Left colon (tissue), 2 donors: ENCODE data around the gene GPR146. TPM values are rescaled to one million over a fixed set of nuclear protein-coding genes. Genes with fewer than 3 reads are reported as not detected.
A peak's percentile ranks its signal among the peaks of the same experiment; 100 is the strongest.

Experiments
- ATAC-seq: fragments of 200-7000 bp; cut with Tn5 transposase; one replicate; pipeline ENCODE4 v1.9.1; 2020; ENCODE audit warnings: mild to moderate bottlenecking, moderate library complexity
- DNase-seq, 2 donors: peaks; one replicate each; pipeline ENCODE4 v3.0.0-alpha.2; 2020
- intact Hi-C, 2 donors: fragments of 100-400 bp; cut with DNase I in 1 of 2; cut with micrococcal nuclease in 1 of 2; formaldehyde crosslinking; loops; one replicate each; pipeline versions ENCODE4 v1.11.2 to v1.14.0; 2022; cut with DNase I, micrococcal nuclease
- total RNA-seq, 2 donors: library from RNA; stranded (reverse); fragmentation: NEBNext Ultra II Directional; extraction: Animal tissue kit (Norgen Biotek cat#: 25700); gene quantifications; one replicate each; pipeline ENCODE4 v1.2.1, GENCODE V29; 2021
- donor health status: DM: no; HTN: no; CAD: no.
- donor health status: DM: yes; HTN: yes; CAD: no.

The GPR146 gene
- total RNA-seq, 2 donors from 2014 or later, result 4.0 to 7.4 TPM

DNA sequence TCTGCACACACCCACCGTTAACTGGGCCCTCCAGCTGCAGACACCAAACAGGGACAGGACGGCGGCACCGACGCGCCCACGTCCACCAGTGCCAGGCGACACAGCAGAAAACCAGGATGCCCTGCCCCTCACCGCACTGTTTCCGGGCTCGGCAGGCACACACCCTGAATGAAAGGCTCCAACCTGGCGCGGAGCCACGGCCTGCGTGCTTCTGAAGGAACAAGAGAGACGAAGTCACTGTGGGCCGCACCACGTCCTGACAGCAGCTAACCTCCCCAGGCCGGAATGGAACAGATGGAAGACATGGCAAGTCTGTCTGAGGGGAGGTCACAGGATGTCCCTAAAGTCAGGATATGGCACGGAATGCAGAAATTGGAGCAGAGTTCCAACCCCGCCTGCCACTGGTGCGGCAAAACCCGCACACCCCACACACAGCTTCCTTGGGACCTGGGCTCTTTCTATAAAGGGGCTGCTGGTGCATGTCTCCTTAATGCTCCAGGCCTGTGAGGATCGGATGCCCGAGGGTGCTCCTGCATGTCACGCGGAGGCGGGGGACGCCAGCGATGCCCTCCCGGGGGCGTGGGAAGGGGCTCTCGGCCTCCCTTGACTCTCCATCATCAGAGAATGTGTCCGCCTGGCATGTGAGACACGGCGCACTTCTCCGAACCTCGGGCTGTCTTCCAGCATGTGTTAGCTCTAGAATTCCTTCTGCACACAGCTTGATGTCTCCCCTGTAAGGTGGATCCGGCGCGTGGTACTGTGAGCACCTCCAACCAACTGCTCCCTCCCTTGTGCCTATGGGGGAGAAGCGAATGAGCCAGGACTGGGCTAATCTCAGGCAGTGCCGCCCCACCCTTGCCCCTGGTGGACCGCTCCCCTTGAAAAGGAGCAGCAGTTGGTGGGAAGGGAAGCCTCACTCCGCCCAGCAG, 39.6 kb downstream of the GPR146 start:
- ATAC-seq, result peak; percentile 60
- DNase-seq, result peak; percentile 78 to 91
- intact Hi-C loops, result no loop called here

DNA sequence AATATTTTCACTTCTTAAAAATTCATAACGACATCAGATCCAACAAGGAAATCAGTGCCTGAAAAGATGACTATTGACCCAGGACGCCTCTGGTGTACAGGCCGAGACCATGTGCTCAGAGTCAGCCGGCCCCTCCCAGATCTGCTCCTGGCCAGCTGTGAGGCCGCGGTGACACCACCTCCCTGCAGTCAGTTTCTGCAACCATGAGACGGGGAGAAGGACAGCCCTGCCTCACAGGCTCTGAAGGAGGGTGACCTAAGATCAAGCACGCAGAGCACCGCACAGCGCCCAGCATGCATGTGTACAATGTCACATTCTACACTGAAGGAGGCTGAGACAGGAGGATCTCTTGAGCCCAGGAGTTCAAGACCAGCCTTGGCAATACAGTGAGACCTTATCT, 40.9 kb downstream of the GPR146 start:
- ATAC-seq, result no peak
- intact Hi-C loops, result no loop called here

DNA sequence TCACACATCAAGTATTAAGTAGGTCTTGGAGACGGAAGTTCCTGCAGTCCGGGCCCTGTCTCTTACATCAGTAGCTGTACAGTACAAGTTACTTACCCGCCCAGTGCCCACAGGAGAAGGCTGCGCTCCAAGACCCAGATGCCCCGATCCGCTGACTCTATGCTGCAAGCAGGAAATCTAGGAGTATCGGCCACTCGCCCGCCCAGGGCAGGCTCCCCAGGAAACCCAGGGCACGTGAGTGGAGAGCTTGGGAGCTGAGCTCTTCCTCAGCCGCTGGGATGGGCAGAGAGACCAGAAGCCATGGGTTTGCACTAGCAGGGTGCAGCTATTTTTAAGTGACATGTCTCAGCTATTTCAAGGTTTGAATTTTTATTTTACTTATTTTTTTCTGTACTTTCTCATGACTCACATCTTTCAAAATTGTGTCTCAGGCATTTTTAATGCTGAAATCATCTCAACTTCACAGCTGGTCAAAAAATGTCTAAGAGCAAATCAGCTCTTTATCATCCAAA, 41.6 kb downstream of the GPR146 start:
- intact Hi-C loops, result no loop called here
- ATAC-seq (no peak), DNase-seq (no peak)

More for the DNA sequence above, 40.9 kb downstream of the GPR146 start:
- DNase-seq, result no peak

DNA sequence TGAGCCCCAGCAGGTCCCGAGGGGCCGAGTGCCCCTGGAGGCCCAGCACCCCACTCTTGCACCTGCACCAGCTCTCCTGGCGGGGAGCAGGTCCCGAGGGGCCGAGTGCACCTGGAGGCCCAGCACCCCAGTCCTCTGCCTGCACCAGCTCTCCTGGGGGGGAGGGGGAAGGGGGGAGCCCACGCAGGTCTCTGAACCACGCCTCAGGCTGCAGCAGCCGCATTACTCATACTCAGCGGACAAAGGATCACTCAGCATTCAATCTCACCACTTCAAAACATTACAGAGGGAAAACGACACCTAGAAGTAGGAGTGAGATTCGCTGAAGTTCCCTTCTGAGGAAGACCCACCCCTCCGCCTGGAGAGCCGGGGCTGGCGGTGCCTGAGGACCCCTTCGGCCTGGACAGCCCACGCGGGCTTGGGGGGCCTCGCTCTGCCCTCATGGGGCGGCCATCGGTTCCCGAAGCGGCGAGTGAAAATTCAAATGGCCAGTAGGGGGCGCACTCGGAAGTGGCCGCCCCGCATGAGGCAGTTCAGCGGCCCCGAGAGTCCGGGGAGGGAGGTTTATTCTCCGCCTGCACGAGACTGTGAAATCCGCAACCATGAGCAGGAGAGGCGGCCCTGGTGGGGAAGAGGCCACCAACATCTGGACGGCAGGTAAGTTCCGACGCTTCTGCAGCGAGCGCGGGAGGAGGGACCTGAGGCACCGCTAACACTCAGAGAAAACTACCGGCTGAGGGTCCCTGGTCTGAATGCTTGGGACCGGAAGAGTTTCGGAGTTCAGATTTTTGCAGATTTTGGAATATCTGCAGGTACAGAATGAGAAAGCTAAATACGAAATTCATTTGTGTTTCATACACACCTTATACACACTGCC, 42.5 kb downstream of the GPR146 start:
- intact Hi-C loops, result no loop called here
- peak; percentile 65 to 88 for DNase-seq
- peak; percentile 61 for ATAC-seq

DNA sequence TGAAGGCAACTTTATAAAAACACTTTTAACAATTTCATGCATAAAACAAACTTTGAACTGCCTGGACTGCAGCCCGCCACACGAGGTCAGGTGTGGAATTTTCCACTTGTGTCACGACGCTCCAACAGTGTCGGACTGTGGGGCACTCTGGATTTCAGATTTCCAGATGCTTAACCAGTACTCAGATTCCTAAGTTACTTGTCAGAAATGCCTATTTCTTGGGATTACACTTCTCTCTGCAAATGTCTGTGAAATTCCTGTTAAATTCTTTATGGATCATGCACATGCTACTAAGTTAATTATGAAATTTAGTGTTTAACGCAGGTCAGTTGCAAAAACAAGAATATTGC, 43.1 kb downstream of the GPR146 start:
- ATAC-seq (peak; percentile 7), DNase-seq (no peak)
- intact Hi-C loops, result no loop called here

DNA sequence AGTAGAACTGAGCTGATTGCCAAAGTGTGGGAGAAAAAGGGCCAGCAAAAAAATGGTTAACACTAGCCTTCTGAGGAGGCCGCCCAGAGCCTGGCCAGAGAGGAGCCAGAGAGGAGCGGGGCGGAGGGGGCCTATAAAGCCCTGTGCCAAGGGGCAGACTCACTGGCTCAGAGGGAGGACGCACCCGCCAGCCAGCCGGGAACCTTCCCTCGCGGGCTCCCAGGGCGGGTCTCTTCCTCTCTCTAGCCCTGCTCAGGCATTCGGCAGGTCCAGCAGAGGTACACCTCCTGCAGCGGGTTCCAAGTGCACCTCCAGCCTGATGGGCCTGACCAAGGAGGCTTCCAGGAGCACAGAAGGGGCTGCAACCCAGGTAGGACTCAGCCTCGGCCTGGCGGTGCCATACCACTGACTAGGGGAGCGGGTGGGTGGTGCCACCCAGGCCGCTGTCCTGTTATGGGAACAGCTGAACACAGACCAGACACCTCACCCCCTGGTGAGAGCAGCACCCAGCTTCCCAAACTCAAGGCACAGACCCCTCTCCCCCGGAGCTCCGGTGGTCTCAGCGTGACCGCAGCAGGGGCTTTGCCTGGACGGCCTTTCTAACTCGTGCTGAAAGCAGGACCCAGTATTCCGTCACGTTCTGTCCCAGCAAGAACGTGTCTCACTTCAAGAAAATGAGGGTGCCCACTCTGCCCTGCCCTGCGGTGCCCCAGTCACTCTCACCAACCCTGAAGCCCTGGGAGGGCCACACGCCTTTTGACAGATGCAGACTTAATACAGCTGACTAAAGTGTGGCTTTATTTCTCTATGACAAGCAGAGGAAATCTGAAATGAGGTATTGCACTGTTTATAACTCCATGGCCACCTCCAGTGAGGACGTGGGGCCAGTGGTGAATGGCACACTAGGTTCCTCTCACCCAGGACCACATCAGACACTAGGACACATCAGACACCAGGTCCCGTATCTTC, 43.9 kb downstream of the GPR146 start, which contains the start of gene GPER1:
GPER1 (plus strand) TSS at position 162 of the 969 bp plus-strand sequence. CDS start 3,616 bp downstream, outside the sequence.
- DNase-seq (peak; percentile 87), ATAC-seq (peak; percentile 90)
- intact Hi-C loops, result no loop called here

DNA sequence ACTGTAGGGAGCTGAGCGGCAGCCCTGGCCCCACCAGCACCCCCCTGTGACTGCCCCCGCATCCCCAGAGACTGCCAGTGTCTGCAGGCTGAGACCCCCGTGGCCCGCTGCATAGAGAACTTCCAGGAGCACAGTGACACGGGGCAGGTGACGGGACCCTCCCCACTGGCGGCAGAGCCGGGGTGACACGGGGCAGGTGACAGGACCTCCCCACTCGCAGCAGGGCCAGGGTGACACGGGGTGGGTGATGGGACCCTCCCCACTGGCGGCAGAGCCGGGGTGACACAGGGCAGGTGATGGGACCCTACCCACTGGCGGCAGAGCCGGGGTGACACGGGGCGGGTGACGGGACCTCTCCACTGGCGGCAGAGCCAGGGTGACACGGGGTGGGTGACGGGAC, 45.9 kb downstream of the GPR146 start:
- intact Hi-C loops, result no loop called here
- ATAC-seq (no peak), DNase-seq (no peak)

DNA sequence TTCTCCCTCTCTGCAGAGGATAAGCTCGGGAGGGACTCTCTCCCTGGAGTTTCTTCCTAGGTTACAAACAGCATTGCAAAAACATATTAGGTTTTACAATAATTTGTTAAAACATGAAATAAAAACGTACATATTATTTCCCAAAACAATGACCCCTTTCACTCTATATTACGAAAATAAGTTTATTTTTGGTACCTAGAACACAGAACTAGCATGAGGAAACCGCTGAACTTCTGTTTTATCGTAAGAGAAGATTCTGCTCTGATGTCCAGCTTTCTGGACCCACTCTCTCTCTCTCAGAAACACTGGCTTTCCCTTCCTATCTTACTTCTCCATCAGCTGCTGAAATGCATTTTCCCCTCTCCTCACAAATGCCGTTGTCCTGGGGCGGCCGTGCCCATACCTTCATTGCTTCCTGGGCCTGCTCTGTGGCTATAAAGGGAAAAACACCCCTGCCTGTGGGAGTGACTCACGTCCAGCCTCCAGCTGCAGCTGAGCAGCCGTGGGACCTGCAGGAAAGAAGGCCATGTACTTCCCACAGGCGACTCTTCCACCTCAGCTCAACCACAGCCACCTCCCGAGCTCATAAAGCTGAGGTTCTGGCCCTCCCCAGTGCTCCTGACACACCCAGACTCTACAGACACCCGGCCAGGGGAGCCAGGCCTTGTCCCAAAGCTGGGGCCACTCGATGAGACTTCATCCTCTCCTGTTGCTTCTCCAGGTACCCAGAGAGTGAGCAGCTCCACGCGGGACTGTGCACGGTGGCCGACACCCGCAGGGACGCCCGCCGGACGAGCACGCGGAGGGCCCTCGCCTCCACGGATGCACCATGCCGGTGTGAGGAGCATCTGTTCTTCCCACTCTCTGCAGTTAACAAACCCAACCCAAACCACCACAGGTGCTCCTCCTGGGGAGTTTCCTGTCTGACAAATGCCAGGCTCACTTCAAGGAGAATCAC, 46.6 kb downstream of the GPR146 start:
- DNase-seq (no peak), ATAC-seq (no peak)
- intact Hi-C loops, result no loop called here

DNA sequence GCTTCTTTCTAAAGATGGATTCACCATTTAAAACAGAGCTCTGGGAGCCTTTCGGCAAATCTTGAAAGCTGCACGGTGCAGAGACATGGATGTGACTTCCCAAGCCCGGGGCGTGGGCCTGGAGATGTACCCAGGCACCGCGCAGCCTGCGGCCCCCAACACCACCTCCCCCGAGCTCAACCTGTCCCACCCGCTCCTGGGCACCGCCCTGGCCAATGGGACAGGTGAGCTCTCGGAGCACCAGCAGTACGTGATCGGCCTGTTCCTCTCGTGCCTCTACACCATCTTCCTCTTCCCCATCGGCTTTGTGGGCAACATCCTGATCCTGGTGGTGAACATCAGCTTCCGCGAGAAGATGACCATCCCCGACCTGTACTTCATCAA, 47.3 kb downstream of the GPR146 start:
- intact Hi-C loops, result no loop called here
- DNase-seq (no peak), ATAC-seq (no peak)

DNA sequence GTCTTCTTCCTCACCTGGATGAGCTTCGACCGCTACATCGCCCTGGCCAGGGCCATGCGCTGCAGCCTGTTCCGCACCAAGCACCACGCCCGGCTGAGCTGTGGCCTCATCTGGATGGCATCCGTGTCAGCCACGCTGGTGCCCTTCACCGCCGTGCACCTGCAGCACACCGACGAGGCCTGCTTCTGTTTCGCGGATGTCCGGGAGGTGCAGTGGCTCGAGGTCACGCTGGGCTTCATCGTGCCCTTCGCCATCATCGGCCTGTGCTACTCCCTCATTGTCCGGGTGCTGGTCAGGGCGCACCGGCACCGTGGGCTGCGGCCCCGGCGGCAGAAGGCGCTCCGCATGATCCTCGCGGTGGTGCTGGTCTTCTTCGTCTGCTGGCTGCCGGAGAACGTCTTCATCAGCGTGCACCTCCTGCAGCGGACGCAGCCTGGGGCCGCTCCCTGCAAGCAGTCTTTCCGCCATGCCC, 47.9 kb downstream of the GPR146 start:
- intact Hi-C loops, result no loop called here
- ATAC-seq, result no peak
- DNase-seq, result no peak

DNA sequence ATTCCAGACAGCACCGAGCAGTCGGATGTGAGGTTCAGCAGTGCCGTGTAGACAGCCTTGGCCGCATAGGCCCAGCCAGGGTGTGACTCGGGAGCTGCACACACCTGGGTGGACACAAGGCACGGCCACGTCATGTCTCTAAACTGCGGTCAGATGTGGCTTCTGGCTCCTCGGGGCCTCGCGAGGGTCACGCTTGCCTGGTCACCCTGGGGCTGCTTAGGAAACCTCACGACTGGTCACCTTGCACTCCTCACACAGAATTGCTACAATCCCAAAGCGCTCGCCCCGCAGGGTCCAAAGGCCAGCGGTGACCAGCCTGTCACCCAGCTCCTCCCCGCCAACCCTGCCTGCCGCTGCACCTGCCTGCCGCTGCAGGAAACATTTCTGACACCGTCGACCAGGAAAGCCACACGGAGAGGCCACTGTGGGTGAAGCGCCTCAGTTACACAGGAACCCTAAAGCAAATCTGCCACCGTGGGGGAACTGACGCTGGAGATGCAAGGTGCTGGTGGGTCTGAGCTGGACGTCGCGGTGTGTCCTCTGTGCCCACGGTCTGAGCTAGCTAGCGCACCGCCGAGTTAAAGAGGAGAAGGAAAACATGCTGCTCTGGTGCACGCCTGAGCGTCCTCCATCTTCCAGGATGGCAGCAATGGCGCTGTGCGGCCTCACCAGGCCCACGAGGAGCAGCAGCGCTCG, 48.6 kb downstream of the GPR146 start:
- ATAC-seq (no peak), DNase-seq (no peak)
- intact Hi-C loops, result no loop called here

DNA sequence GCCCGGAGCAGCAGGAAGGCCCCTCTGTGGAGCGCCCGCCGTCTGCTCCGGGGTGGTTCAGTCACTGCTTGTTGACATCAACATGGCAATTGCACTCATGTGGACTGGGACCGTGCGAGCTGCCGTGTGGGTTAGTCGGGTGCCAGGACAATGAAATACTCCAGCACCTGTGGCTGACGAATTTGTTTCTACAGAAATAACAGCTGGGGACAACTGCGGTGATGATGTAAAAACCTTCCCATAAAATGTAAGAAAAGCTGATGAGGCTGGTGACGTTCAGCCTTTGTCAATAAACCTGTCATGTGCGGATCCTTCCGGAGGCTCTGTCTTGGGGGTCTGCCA, 49.1 kb downstream of the GPR146 start:
- intact Hi-C loops, result no loop called here
- ATAC-seq, result no peak
- DNase-seq, result no peak

DNA sequence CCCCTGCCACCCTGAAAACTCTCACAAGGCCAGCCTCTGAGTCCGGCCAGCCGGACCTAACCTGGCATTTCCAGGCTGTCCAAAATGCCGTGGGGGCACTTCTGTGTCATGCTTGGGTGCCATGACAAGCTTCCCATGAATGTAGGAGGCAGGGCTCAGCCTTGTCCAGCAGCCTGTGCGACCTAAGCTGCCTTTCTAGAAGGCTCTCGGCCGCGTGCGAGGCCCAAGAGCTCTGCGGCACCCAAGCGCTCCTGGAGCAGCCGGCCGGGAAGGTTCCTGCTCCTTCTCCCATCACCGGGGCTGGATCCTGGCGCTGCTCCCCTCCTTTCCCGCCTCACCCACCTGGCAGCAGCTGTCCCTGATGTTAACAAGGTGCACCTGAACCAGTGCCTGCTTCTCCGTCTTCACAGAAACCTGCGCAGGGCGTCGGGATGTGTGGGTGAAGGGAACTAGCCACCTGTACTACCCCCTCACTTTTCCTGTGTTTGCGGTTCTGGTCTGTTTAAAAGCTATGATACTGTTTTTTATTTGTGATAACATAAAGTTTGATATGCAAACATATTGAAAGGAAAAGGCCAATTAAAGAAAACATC, 49.7 kb downstream of the GPR146 start:
- intact Hi-C loops, result no loop called here
- no peak for ATAC-seq
- DNase-seq, result no peak

DNA sequence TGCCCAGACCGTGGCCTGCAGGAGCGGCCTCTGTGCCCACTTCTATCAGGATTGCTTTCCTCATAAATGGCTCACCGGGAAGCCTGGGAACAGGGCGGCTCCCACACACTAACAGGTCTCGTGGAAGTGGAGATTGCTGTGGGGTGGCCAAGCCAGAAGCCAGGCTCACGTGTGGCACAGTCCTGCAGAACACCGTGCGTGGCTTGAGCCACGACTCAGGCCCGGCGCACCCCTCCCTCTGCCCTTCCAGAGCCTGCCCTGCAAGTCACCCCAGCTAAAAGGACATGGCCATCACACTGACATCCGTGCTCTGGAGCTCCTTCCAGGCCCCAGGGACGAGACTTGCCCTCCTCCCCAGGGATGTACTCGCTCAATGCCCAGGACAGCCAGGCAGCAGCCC, 50.5 kb downstream of the GPR146 start:
- ATAC-seq (no peak), DNase-seq (no peak)
- intact Hi-C loops, result no loop called here

DNA sequence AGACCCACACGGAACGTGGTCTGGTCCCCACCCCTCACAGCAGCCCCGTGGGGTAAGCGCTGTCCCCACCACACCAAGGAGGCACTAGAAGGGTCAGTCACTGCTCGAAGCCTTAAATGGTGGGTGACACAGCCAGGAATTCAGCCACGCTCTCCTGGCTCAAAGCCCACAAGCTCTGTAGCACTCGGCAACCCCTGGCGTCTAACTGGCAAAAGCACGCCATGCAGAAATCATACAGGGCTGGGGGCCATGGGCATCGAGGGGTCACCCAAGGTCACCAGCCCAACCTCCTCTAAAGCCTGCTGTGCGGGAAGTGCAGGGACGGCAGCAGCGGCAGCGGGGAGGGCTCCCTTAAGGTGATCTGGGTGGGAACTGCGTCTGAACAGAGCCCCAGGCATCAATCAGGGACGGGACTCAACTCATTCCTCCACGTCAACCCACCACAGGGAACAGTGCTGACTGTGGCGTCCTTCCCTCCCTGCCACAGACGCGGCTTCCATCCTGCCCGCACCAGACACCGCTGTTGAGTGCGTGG, 51.3 kb downstream of the GPR146 start:
- no peak for ATAC-seq
- intact Hi-C loops, result no loop called here
- no peak for DNase-seq
